NCI-H524 (cell line): ENCODE data around the gene MRPL9.
"Not testable (repeated sequence)": the region's sequence is repeated elsewhere in the genome, so short reads cannot be mapped to it uniquely, and the experiment has no call there.

Experiments used
- DNase-seq, 2 experiments: peaks; one replicate each; lab custom pipeline; 2025; lab: John Stamatoyannopoulos, UW

The MRPL9 gene

GRCh38 chr1:151783796-151784195 lies 20.5 kb upstream of the MRPL9 start:
- DNase-seq, result no peak

DNA sequence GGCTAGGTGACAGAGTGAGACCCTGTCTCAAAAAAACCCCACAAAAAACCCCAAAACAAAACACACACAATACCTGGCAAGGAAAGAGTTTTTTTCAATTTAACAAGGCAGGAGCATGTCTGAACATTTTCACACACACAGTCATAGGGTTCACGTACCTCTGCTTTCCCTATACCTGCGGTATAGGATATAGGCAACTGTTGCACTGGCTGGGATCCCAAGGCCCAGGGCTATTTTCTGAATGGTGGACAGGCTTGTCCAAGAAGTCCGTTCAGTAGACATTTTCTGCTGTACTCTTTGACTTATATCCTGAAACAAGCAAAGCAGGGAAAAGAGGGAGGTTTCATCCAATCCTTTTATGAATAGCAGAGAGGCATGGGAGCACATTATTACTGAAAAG lies 19.4 kb upstream of the MRPL9 start:
- no peak for DNase-seq

GRCh38 chr1:151782026-151782425 lies 18.7 kb upstream of the MRPL9 start:
- DNase-seq, result not testable (repeated sequence)

DNA sequence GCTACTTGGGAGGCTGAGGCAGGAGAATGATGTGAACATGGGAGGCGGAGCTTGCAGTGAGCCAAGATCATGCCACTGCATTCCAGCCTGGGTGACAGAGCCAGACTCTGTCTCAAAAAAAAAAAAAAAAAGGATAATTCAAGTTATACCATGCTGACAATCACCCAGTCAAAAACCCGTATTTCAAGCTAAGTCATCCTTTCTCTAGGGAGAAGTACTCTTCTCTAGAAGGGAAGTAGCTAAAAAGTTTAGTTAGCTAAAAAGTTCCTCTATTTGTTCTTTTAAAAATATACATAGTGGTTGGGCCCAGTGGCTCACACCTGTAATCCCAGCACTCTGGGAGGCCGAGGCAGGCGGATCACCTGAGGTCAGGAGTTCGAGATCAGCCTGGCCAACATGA lies 17.4 kb upstream of the MRPL9 start:
- not testable (repeated sequence) for DNase-seq

DNA sequence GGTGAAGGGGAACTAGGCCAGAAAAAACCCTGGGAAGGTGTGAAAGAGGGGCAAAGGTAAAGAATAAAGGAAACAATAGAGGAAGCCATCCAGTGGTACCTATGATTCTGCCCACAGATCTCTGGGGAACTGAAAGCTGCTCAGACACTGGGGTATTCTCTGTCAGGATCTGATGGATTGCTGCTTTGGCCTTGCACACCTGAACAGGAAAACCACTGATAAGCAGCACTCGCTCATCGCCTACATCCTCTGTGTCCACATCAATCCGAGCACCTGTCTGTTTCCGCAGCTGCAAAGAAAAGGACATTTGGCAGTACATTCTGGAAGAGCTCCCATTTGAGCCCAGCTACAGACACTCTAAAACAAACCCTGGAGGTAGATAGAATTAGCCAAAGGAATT lies 16.6 kb upstream of the MRPL9 start:
- no peak for DNase-seq

GRCh38 chr1:151777317-151777716 lies 14.0 kb upstream of the MRPL9 start:
- no peak for DNase-seq

DNA sequence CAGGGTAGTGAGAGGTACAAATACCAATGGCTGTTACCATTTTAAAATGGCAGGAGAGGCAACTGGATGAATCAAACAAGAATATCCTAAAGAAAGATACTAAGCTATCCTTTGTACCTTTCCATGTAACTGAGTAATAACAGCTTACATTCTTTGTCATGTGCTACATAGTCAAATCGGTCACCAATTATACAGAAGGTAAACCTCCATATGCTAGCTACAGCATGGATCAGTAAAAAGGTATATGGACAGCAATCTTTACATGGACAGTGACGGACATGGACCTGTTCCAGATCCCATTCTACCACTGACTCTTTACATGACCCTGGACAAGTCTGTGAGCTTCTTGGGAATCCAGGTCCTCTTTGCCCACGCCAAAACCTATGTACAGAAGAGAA lies 13.4 kb upstream of the MRPL9 start:
- DNase-seq, result no peak

GRCh38 chr1:151775894-151776664 lies 12.8 kb upstream of the MRPL9 start:
- no peak for DNase-seq

DNA sequence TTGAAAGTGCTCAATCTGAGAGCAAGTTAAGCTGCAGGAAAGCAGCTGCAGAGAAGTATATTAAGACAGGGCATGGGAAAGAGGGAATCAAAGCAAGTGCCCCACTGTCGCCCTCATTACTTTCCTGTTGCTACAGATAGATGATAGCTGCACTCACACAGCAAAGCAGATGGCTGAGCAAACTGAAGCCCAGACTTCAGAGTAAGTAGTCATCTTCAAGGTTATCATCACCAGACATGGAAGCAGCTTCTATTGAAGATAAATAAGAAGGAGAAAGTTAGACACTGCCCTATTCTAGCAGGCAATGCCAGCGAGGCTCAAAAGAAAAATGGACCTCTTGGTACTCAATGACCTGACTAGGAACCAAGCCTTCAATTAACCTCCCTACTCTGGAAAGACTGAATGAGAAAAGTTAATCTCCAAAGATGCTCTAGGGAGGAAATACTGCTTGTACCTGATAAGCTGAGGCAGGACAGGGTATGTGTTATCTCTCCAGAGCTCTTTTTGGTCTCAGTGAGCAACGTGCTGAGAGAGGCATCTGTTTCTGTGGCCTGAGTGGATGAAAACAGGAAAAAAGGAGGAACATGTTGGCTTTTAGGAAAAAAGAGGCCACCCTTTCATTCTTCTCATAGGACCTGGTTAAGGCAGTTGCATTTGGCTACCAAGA lies 11.1 kb upstream of the MRPL9 start:
- DNase-seq, result no peak

DNA sequence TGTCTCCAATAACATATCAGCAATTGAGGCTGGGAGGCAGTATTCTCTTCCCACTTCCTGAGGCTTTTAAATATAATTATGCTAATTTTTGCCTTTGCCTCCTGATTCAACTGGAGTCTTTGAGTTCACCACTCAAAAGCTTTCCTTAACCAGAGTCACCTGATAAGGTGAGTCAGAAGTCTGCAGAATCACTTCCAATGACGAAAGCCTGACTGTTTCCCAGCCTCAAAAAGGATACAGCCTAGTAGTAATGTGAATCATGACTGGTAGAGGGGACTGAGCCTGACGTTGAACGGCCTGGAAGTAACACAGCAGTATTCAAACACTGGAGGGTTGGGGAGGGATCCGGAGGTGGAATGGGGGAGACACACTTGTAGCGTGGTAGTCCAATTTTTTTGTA lies 10.4 kb upstream of the MRPL9 start:
- DNase-seq, result no peak

DNA sequence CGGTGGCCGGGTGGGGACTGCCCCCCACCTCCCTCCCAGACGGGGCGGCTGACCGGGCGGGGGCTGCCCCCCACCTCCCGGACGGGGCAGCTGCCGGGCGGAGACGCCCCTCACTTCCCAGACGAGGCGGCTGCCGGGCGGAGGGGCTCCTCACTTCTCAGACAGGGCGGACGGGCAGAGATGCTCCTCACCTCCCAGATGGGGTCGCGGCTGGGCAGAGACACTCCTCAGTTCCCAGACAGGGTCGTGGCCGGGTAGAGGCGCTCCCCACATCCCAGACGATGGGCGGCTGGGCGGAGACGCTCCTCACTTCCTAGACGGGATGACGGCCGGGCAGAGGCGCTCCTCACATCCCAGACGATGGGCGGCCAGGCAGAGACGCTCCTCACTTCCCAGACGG lies 6.0 kb upstream of the MRPL9 start:
- DNase-seq, result not testable (repeated sequence)

GRCh38 chr1:151768351-151769066 lies 5.2 kb upstream of the MRPL9 start:
- not testable (repeated sequence) for DNase-seq

- no peak for DNase-seq
Measured at GRCh38 chr1:151763990-151764389, 694 bp upstream of the MRPL9 start.

DNA sequence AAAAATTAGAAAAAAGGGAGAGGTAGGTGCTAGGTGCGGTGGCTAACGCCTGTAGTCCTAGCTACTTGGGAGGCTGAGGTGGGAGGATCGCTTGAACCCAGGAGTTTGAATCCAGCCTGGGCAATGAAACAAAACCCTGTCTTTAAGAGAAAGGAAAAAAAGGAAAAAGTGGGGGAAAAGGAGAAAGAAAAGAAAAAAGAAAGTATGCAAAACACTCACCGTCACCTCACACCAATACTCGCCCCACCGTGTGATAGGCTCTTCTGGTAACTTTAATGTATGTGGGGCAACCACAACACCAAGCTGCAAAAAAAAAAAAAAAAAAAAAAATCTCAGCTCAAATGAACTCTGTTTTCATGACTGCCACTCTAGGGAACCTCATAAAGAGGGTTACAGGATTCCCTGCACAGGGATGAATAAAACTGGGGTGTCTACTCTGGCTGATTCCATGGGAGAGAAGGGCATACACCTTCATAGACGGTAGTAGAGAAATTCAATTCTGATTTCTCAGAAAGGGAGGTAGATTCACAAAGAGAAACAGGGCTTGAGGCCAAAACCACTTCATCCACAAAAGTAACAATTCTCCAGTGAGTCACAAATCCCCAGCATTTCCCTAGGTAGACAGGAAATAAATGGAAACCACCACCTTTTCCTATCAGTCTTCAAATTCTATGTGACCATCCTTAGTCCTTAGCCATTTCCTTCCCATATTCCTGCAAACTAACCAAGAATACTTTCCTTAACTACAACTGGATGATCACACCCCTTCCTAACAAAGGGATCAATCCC lies 2.5 kb downstream of the MRPL9 start:
- DNase-seq, result no peak

GRCh38 chr1:151759241-151759640 lies 4.1 kb downstream of the MRPL9 start:
- no peak for DNase-seq

GRCh38 chr1:151756291-151756690 lies 7.0 kb downstream of the MRPL9 start:
- no peak for DNase-seq

GRCh38 chr1:151741516-151741915 lies 21.8 kb downstream of the MRPL9 start:
- no peak for DNase-seq

GRCh38 chr1:151739590-151740355 lies 23.5 kb downstream of the MRPL9 start:
- DNase-seq, result no peak

GRCh38 chr1:151737479-151737878 lies 25.8 kb downstream of the MRPL9 start:
- no peak for DNase-seq

GRCh38 chr1:151737026-151737425 lies 26.3 kb downstream of the MRPL9 start:
- no peak for DNase-seq

- DNase-seq, result not testable (repeated sequence)
Measured at GRCh38 chr1:151733995-151734394, 29.3 kb downstream of the MRPL9 start.
